ENCODE data around the gene DPEP1.

Gene DPEP1

DNA sequence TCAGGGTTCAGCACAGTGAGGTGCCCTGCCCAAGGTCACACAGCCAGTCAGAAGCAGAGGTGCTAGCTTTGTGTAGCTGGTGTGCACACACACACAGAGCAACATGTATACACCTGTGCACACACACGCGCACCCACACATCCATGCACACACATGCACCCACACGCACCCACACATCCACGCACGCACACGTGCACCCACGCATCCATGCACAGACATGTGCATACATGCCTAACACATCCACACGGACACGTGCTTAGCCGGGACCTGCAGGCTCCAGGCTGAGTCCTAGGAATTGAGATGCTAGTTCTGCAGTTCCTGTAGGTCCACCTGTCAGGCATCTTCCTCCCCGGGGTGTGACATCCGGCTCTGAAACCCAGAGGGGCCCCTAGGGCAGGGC, 13.0 kb upstream of the DPEP1 start:
- no peak for DNase-seq

DNA sequence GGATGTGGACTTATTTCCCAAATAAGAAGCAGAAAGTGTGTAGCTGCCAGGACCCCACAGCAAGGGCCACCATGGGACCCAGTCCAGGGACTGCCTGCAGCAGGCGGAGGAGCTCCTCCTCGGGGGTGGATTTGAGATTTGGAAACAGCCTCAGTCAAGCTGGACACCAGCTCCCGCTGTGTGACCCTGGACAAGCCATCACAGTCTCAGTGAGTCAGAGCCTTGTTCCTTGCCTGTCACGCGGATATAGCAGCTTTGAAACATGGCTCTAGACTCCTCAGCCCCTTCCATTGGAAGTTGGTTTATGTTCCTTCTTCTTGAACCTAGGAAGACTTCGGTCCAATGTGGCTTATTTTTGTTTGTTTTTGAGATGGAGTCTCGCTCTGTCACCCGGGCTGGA, 12.5 kb upstream of the DPEP1 start:
- no peak for DNase-seq

DNA sequence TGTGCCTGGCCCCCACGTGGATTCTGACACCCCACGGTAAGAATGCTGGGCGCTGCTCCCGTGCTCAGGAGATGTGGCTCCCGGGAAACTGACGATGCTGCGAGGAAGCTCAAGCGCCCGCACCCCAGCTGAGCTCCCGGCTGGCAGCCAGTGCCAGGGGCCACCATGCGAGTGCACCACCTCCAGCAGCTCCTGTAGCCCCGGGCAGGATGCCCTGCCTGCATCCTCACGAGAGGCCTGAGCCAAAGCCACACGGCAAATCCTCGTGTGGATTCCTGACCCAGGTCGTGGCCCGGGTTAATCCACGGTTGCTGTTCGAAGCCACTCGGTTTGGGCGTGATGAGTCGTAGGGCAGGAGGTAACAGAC, 11.6 kb upstream of the DPEP1 start:
- no peak for DNase-seq

DNA sequence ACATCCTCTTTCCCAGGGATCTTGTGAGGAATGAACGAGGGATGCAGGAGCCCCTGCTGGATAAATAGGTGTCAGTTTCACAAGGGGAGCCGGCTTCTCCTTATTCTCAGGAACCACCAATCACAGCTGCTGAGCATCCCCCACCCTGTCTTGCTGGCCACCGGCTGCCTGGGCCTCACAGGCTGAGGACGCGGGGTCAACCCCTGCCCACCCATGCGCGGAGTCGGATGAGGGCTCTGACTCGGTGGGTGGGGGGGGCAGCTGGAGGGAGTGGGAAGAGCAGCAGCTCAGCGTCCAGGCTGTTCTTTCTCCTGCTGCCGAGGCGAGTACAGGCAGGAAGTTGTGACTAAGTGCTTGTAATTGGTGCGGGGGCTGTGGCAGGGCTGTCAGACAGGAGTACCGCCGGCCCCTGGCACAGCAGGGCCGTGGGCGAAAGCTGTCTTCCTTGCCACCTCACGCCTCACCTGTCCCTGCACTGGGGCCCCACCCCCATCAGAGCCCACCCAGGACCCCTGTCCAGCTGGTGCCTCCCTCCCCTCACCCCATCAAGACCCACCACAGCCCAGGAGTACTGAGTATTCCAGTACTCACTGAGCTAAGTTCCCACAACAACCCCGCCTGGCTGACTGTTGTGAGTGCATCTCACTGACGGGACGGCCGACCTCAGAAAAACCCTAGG, 11.0 kb upstream of the DPEP1 start:
- no peak for DNase-seq

DNA sequence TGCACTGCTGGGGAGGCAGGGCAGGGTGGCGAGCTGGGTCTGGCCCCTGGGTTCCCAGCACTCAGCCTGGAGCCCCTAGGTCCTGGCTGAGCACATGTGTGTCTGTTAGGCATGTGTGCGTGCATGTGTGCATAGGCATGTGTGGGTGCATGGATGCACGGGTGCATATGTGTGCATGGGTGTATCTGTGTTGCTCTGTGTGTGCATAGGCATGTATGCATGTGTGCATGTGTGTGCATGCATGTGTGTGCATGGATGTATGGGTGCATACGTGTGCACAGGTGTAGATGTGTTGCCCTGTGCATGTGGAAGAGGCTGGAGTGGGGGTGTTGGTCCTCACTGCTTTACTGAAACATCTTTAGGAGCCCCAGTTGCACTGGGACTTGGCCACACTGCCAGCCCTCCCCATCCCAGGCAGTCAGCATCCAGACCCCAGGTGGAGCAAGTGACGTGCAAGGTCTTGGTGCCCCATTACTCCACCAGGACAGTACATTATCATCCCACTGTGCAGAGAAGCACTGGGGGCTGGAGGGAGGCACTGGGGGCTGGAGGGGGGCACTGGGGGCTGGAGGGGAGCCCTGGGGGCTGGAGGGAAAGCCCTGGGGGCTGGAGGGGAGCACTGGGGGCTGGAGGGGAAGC, 10.4 kb upstream of the DPEP1 start:
- DNase-seq = no peak

DNA sequence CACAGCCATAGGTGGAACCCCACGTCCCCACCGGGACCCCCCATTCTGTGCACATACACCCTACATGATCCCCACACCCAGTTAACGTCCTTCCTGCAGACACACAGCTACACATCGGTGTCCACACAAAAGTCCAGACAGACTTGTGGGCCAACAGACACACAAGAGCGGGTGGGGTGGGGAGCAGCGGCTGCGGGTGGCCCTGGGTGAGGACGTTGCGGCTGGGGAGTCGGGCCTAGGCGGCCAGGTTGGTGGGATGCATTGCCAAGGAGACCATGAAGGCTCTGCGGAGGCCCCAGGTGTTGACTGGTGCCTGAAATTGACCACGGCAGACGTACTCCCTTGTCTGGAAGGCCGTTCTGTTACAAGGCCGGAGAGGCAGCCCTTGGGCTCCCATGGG, 8.7 kb upstream of the DPEP1 start:
- DNase-seq = no peak

DNA sequence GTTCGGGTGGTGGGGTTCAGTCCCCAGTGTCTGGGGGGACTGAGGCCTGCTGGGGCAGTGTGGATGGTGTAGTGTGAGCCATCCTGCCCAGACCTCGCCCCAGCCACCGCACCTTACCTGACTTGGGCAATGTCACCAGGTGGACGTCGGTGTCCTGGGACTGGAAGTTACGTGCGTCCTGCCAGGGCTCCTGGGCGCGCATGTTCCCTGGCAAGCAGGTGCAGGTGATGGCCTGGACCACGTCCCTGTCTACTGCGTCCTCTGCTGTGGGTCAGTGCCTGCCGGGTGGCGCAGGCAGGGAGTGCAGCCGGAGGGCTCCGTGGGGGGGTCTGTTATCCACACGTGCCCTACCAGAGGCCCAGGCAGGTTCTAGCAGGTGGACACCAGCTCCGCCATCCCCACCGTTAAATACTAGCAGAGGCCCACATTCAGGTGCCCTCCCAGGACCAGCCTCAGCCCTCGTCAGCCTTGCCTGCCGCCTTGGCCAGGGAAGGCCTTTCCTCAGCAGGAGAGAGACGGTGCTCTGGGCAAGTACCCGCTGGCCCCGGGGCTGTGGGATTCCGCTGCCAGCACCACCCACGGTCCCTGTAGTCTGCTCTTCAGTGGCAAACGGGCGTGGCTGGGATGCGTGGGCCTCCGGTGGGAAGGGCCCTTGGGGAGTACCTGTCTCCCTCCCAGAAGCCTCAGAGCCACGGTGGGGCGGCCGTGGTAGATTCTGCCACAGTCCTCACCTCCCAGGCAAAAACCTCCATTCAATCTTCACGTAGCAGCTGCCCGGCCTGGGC, 8.1 kb upstream of the DPEP1 start:
- DNase-seq = no peak

DNA sequence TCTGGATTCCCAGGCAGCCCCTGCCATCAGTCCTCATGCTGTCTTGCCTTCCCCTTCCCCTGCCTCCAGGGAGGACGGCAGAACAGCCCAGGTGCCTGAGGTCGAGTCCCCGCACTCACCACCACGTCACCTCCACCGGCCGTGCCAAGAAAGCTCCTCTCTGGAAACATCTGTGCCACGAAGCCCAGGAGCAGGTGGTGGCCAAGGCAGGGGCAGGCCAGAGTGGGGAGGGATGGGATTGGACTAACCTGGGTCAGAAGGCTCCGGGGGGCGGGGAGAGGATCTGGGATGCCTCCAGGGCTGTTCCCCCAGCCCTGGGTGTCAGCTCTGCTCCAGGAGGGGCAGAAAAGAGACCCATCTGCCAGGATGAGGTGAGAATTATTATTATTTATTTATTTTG, 7.4 kb upstream of the DPEP1 start:
- no peak for DNase-seq

DNA sequence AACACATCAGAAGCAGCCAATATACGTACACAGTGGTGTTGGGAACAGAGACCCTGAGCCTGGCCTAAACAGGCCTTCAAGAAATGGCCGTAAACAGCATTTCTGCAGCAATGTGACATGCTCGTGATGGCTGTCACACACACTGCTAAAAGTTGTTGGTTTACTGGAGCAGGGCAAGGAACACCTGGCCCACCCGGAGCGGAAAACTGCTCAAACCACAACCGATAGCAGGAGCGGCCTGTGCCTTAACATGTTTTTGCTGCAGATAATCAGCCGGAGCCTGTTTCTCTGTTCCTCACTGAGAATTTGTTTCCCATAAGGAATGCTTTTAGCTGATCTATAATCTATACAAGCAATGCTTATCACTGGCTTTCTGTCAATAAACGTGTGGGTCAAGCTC, 6.0 kb upstream of the DPEP1 start:
- DNase-seq = no peak

DNA sequence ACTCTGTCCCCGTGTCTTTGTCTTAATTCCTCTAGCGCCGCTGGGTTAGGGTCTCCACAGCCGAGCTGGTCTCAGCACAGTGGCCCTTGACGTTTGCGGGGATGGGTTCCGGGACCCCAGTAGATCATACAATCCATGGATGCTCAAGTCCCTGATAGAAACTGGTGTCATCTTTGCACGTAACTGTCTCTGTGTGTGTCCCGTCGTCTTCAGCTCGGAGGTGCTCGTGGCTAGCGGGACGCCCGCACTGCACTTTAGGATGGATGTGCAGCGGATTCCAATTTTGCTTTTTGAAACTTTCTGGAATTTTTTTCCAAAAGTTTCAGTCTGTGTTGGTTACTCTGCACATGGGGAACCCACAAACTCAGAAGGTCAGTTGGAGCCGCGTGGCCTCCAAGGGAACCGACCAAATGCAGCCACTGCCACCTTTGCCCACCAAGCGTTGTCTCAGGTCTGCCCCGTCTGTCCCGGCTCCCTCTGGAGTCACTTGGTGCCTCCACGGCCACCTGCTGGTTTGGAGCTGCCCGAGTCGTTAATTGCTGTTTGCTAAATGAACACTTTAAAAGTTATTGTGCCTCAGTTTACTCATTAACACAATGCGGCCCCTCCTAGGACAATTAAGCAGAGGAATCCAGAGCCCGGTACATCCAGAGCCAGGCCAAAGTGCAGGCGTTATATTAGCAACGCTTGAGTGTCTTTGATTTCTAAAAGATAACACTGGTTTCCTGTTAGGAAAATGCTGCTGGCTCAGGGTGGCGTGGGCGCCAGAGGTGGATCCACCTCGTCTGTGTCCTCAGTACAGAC, 5.3 kb upstream of the DPEP1 start:
- no peak for DNase-seq

DNA sequence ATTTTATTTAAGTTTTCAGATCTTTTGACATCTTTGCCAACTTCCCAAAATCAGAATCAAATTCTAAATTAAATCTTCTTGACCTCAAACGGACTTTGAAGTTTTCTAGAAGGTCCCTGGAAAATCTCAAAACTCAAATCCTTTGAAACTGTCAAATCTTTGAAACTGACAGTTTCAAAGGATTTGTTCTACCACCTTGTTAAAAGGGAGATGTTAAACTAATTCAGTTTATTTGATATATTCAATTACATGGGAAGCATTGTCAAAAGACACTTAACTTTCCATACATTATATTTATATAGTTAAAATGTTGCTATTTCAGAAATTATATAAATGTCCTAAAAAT, 3.4 kb upstream of the DPEP1 start:
- no peak for DNase-seq

DNA sequence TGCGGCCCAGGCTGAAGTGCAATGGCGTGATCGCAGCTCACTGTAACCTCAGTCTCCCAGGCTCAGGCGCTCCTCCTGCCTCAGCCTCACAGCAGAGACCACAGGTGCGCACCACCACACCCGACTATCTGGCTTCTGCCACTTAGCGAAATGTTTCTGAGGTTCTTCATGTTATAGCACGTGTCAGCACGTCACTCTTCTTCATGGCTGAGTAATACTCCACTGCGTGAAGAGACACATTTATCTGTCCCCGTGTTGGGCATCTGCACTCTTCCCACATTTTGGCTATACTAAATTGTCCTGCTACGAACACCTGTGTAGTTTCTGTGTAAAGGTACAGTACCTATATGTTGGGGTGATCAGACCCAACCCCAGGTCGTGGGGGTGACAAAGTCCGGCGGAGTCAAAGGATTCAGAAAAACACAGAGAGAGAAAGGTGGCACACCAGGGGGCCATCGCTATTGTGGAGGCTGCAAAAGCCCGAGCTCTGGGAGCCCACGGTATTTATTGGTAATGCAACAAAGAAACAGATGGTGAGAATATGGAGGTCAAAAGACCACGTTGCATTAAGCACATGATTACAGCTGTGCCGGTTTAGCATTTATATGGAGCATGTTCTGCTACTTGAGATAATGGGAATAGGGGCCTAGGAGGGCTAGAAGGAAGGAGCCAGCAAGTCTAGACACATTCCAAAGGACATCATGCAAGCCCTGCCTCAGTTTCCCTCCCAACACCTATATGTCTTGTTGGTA, 851 bp upstream of the DPEP1 start:
- no peak for DNase-seq

DNA sequence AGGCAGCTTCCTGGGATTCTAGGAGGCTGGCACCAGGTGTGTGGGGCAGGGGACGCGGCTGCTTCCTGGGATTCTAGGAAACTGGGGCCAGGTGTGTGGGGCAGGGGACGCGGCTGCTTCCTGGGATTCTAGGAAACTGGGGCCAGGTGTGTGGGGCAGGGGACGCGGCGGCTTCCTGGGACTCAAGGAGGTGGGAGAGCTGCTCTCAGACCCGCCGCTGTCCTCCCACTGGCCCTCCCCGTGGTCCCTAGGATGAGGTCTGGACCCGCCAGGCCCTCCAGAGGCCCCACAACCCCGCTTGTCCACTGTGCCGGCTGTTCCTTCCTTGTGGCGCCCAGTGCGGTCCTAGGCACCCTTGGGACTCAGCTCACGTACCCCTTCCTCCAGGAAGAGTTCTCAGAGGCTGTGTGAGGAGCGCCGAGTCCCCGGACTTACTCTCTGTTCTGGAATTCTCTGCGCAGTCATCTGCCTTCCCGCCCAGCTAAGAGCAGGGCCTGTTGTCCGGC, 565 bp downstream of the DPEP1 start:
- DNase-seq = no peak

DNA sequence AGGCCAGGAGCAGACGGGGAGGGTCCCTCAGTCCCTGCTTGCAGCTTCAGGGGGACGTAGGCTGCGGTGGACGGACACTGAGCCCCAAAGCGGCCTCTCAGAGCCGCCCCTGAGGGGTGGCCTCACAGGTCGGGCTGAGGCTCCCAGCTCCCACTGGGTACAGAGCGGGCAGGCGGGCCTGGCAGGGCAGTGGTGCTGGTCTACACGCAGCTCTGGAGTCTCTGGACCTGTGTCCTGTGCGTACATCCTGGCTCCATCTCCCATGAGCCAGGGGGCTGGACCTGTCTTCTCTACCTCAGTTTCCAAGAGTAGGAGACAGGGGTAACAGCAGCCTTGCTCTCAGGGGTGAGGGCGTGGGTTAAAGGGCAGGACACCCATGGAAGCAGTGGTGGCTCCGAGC, 1.7 kb downstream of the DPEP1 start:
- no peak for DNase-seq

DNA sequence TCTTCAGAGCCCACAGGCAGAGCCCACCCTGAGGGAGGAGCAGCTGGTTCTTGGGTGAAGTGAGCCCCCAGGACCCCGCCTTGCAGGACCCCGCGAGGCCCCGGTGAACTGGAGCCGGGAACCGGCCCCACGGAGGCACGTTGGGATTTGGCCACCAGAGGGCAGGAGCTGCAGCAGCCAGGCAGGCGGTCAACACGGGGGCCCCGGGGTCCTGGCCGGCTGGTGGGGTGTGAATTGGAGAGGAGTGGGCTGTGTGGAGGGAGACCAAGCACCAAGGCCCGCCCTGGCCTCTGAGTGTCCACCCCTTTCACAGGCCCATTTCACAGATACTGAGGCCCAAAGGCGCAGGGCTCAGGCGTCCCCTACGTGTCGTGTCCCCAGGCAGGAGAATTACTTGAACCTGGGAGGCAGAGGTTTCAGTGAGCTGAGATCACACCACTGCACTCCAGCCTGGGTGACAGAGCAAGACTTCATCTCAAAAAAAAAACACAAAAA, 2.2 kb downstream of the DPEP1 start:
- peak; percentile 16 for DNase-seq

DNA sequence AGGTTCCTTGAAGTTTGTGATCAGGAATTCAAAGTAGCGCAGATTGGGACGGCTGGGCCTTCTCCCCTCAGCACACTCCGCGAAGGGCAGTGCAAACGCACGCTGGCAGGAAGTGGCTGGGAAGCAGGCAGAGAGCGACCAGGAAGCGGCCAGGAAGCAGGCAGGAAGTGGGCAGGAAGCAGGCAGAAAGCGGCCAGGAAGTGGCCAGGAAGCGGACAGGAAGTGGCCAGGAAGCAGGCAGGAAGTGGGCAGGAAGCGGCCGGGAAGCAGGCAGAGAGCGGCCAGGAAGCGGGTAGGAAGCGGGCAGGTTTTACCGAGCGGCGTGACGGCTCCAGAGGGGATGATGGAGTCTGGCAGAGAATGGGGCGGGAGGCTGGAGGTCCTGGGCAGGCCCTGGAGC, 3.2 kb downstream of the DPEP1 start:
- DNase-seq = no peak

DNA sequence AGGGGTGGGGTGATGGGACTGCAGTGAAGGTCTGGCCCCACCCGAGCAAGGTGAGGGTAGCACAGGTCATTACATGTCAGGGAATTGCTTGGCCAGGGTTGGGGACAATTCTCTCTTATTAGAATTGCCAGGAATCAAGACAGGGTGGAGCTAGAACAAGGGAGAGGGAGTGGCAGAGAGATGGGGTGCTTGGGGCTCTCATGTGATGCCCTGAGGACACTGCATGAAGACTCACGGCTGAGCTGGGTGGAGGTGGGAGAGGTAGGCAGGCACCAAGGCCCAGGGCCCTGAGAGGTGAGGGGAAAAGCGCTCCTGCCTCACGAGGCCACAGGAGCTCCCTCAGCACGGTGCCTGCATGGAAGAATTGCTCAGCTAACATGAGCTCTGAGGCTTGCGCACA, 3.6 kb downstream of the DPEP1 start:
- DNase-seq = no peak

DNA sequence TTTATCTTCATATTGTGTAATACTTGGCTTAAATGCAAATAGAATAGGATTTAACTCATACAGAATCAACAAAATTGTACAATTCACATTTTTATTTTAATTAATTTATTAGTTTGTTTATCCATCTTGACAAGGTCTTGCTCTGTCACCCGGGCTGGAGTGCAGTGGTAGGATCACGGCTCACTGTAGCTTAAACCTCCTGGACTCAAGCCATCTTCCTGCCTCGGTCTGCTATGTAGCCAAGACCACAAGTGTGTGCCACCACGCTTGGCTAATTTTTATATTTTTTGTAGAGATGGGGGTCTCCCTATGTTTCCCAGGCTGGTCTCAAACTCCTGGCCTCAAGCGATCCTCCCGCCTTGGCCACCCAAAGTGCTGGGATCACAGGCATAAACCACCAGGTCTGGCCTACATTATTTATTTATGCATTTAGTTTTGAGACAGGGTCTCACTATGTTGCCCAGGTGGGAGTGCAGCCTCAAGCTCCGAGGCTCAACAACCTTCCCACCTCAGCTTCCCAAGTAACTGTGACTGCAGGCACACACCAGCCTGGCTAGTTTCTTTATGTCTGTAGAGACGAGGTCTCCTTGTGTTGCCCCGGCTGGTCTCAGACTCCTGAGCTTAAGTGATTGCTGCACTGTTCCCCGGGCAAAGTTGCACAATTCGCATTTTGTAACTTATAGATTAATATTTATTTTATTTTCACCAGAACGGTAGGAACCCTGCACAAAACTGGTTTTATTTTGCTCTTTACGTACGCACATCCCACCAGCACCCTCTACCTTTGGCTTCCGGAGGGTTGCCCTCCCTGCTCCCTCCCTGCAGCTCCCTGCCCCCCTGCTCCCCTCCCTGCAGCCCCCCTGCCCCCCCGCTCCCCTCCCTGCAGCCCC, 4.9 kb downstream of the DPEP1 start:
- no peak for DNase-seq

DNA sequence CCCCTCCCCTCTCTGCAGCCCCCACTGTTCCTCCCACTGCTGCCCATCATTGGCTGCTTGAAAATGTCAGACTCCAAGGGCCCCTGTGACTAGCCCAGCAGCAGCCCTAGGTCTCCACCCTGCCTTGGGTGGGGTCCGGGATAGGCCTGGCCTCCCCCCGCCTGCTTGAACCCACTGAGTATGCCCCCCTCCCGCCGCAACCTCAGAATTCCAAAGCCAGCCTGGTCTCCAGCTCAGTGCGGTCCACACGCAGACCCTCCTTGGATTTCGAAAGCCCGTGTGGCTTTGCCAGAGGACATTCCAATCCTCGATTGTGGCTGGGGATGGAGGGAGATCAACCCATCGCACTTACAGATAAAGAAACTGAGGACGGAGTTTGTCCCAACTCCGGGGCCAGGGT, 6.4 kb downstream of the DPEP1 start:
- DNase-seq = no peak

DNA sequence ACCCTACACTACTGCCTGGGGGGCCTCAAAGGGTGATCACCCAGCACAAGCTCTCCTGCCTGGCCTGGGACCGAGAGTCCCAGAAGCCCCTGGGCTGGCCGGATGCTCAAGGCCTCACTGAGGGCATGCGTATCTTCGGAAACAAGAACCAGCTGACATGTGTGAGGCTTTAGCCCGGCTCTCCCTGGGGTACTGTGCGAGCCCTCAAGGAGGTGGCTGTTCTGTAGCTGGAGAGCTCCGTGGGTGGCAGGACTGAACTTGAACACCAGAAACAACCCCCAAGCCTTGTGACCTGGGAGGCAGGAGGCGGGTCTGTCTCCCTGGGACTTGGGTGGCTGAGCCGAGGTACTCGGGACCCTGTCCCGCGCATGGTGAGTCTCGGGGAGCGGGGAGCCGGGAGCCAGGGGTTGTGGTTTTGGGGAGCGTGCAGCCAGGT, 7.0 kb downstream of the DPEP1 start:
- DNase-seq = no peak

DNA sequence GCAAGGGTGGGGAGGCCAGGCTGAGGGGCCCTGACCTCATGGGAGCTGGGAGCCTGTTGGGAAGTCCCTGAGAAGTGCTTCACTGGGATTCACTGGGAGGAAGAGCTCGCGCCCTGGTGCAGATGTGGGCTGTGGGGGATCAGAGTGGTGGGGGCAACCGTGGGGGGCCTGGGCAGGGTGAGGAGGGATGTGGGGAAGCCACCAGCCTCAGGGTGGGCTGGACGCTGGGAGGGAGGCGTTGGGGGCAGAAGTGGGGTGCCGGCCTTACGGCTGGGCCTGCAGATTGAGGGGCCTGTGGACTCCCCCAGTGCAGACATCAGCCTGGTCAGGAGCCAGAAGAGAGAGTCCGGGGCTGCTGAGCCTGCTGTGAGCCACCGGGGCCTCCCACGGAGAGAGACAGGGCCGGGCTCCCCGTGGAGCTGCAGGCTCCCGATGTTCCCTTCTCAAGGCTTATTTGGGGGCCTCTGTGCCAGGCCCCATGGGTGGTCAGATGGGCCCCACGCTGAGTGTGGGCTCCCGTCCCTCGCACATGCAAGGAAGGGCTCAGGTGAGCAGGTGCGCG, 7.8 kb downstream of the DPEP1 start:
- no peak for DNase-seq
